ENCODE data around the gene CARMIL3.
A peak's percentile ranks its signal among the peaks of the same experiment; 100 is the strongest.
"Not testable (repeated sequence)": the region's sequence is repeated elsewhere in the genome, so short reads cannot be mapped to it uniquely, and the experiment has no call there.

Gene CARMIL3

DNA sequence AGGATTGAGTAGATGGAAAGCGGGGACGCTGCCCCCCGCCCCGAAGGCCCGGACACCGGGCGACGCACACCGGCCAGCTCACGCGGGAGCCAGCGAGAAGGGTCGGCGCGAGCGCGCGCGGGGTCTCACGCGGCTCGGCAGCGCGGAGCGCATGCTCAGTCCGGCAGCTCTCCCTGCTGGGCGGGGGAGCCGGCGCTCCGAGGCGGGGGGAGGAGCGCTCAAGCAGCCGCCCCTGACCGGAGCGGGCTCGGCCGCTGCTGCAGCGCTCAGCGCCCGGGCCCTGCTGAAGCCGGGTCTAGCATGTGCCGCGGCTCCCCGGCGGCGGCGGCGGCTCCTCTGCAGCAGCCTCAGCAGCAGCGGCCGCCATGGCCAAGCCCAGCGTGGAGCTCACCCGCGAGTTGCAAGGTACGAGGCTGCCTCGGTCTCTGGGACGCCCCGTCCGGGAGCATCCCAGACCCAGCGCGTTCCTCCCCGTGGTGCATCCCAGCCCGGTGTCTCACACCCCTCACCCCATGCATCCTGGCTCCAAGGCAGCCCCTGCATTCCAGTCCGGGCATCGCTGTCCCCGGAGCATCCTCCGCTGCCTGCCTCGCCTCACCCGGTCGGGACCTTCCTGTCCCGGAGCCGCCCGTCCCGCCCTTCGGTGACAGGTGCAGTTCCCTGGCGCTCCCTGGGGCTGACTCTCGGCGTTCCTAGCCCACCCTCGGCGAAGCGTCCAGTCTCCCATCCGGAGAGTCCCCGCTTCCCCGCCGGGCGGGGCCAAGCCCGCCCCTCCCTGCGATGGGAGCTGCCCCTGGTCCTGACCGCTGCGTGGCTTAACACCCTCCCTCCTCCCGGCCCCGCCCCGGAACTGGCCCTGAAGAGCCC is at the start of gene CARMIL3:
Gene CARMIL3, plus strand, starts transcription at position 221 of the 867 bp plus-strand sequence. Its CDS starts 145 bp downstream, at position 366.
- DNase-seq (ENCODE audit: low read depth), result peak; percentile 30

DNA sequence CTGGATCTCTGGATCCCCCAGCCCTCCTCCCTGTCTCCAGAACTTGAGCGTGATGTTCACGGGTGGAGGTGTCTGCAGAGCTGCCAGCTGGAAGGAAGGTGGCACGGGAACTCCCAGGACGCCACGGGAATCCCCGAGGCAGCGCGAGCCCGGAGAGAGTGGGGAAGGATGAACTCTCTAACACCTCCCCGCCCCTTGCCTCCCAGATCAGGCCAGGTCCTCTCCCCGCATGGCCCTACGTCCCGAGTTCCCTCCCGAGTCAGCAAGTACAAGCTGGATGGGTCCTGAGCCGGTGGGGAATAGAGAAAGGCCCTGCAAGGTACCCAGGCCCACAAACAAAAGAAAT is 45.4 kb upstream of the CARMIL3 start:
- DNase-seq (ENCODE audit: low read depth), result not testable (repeated sequence)

DNA sequence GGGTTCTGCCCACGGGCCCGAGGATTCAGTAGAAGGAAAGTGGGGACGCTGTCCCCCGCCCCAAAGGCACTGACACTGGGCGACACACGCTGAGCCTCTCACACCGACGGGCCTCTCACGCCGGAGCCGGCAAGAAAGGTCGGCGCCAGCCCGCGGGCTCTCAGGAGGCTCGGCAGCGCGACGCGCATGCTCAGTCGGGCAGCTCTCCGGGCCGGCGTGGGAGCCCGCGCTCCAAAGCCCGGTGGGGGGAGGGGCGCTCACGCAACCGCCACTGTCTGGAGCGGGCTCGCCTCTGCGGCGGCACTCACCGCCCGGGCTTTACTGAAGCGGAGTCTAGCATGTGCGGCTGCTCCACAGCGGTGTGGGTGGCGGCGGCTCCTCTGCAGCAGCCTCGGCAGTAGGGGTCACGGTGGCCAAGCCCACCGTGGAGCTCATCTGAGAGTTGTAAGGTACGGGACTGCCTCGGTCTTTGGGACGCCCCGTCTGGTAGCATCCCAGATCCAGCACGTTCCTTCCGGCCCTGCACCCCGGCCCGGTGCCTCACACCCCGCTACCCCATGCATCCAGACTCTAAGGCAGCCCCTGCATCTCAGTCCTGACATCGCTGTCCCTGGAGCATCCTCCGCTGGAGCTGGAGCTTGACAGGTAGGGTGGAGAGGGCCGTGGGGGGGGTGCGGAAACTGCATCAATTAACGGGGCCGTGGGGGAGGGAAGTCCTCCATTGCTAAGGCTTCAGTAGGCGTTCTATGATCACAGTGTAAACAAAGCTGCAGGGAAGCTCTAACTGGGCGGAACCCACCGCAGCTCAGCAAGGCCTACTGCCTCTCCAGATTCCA is 44.8 kb upstream of the CARMIL3 start:
- peak; percentile 26 for DNase-seq (ENCODE audit: low read depth)

DNA sequence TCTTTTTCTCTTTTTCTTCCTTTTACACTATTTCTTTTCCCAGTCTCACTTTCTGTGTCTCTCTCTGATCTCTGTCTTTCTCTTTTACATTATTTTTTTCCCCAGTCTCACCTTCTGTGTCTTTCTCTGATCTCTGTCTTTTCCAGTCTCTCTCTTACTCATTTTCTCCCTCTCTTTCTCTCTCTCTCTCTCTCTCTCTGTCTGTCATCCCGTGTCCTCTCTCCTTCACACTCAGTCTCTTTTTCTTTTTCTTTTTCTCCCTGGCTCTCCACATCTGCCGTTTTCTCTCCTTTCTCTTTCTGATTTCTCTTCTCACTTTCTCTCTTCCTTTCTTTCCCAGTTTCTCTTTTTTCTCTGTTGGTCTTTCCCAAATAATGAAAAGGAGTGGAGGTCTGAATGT is 40.8 kb upstream of the CARMIL3 start:
- DNase-seq (ENCODE audit: low read depth), result no peak

DNA sequence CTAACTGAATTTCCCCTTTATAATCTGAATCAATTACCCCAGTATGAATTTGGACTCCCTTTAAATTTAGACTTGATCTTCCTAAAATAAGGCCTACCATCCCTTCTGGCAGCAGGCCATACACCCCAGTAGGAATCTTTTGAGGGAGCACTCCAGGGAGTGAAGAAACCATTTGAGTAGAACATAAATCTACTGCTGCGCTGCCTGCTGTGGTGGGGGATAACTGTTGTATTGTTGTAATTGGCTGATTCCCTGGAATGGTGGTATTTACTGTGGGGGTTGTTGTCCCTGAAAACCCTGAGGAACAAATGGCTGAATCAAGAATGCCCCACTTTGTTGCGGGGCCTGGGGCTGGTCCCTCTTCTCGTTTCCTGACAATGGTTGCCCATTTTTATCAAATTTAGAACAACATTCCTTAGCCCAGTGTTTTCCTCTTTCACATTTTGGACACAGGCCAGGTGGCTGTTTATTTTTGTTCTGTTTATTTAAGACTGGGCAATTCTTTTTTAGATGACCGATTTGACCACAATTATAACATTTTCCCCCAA is 39.0 kb upstream of the CARMIL3 start:
- not testable (repeated sequence) for DNase-seq (ENCODE audit: low read depth)

GRCh38 chr14:24013654-24014514 is 37.9 kb upstream of the CARMIL3 start:
- DNase-seq (ENCODE audit: low read depth), result peak; percentile 29

DNA sequence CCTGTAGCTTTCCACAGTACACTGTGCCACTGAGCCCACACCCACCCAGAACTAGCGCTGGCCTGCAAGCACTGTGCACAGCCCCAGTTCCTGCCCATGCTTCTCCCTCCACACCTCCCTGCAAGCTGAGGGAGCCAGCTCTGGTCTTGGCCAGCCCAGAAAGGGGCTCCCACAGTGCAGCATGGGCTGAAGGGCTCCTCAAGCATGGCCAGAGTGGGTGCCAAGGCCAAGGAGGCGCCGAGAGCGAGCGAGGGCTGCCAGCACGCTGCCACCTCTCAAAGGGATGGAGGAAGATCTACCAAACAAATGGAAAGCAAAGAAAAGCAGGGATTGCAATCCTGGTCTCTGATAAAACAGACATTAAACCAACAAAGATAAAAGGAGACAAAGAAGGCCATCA is 36.1 kb upstream of the CARMIL3 start:
- not testable (repeated sequence) for DNase-seq (ENCODE audit: low read depth)

DNA sequence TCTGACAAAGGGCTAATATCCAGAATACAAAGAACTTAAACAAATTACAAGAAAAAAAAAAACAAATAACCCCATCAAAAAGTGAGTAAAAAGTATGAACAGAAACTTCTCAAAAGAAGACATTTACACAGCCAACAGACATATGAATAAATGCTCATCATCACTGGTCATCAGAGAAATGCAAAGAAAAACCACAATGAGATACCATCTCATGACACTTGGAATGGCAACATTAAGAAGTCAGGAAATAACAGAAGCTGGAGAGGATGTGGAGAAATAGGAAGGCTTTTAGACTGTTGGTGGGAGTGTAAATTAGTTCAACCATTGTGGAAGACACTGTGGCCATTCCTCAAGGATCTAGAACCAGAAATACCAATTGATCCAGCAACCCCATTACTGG is 32.8 kb upstream of the CARMIL3 start:
- not testable (repeated sequence) for DNase-seq (ENCODE audit: low read depth)

GRCh38 chr14:24019944-24020343 is 31.9 kb upstream of the CARMIL3 start:
- not testable (repeated sequence) for DNase-seq (ENCODE audit: low read depth)

- DNase-seq (ENCODE audit: low read depth), result not testable (repeated sequence)
Measured at GRCh38 chr14:24020520-24020919, 31.3 kb upstream of the CARMIL3 start.

GRCh38 chr14:24024939-24025418 is 26.8 kb upstream of the CARMIL3 start:
- DNase-seq (ENCODE audit: low read depth), result not testable (repeated sequence)

DNA sequence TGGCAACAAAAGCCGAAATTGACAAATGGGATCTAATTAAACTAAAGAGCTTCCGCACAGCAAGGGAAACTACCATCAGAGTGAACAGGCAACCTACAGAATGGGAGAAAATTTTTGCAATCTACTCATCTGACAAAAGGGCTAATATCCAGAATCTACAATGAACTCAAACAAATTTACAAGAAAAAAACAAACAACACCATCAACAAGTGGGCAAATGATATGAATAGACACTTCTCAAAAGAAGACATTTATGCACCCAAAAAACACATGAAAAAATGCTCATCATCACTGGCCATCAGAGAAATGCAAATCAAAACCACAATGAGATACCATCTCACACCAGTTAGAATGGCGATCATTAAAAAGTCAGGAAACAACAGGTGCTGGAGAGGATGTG is 22.1 kb upstream of the CARMIL3 start:
- DNase-seq (ENCODE audit: low read depth), result not testable (repeated sequence)

DNA sequence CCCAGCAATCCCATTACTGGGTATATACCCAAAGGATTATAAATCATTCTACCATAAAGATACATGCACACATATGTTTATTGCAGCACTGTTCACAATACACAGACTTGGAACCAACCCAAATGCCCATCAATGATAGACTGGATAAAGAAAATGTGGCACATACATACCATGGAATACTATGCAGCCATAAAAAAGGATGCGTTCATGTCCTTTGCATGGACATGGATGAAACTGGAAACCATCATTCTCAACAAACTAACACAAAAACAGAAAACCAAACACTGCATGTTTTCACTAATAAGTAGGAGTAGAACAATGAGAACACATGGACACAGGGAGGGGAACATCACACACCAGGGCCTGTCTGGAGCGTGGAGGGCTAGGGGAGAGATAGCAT is 20.5 kb upstream of the CARMIL3 start:
- DNase-seq (ENCODE audit: low read depth), result not testable (repeated sequence)

- no peak for DNase-seq (ENCODE audit: low read depth)
Measured at GRCh38 chr14:24032727-24033418, 18.9 kb upstream of the CARMIL3 start.

DNA sequence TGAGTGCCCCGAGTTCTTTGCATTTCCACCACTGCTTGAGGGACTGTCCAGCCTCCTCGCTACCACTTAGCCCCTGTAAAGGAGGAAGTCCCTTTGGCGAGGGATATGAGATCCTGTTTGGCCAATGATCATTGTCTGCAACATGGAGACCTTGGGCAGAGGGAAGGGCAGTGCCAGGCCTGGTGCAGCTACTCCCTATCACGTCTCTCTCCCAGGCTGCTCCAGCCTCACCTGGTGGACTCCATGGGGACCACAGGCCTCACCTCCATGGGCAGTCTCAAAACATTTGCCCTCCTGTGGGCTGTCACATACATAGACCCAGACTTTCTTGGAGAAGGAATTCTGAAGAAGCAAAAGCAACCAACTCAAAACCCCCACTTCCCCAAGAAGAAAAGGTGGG is 16.0 kb upstream of the CARMIL3 start:
- not testable (repeated sequence) for DNase-seq (ENCODE audit: low read depth)

DNA sequence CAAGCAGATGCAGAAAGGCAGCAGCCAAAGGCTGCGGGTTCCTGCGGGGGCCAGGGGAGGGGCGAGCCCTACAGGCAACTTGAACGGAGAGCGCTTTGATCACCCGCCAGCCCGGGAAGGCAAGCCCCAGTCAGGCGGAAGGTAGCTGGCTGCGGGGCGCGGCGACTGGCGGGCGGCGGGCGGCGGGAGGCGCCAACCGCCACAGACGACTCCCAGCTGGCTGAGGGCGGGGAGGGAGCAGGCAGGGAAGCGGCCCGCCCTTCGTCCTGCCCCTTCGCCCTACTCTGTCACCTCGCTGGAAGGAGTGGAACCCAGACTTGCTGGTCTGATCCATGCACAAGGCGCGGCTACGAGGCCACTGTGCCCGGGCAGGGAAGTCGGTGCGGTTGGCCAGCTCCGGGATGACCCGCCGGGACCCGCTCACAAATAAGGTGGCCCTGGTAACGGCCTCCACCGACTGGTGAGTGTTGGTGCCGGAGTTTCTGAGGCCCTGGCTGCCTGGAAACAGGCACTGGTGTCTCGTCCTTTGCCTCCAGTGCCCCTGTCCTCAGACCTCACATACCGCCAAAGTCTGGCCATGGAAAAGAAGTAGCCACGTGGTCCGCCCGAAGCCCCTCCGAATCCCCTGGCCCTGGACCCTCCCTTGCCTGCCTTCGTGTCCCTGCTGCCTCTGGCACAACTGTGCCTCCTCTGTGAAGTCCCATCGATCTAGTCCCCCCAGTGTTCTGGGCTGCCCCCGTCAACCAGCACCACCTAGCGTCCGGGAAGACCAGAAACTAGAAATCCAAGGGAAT is 15.4 kb upstream of the CARMIL3 start:
- DNase-seq (ENCODE audit: low read depth), result peak; percentile 49

- not testable (repeated sequence) for DNase-seq (ENCODE audit: low read depth)
Measured at GRCh38 chr14:24036963-24037657, 14.7 kb upstream of the CARMIL3 start.

- DNase-seq (ENCODE audit: low read depth), result no peak
Measured at GRCh38 chr14:24037658-24038037, 14.2 kb upstream of the CARMIL3 start.

GRCh38 chr14:24038686-24039085 is 13.1 kb upstream of the CARMIL3 start:
- DNase-seq (ENCODE audit: low read depth), result no peak

Measured in stimulated activated CD8-positive, alpha-beta memory T cell treated with anti-CD3 and anti-CD28 coated beads, Interleukin-12 subunit alpha, Interleukin-12 subunit beta, amount 100 ng/mL, for 1 hour (primary cell).